GM18868 (cell line): ENCODE measurements around the gene CENPO.
"Not testable (repeated sequence)": the region's sequence is repeated elsewhere in the genome, so short reads cannot be mapped to it uniquely, and the experiment has no call there.

ENCODE experiments used
- ATAC-seq: cut with Tn5 transposase; IDR thresholded peaks from one replicate; pipeline ENCODE4 v1.9.1; 2021; ENCODE audit warnings: mild to moderate bottlenecking, moderate library complexity; ENCODE audit not compliant: unreplicated experiment

CENPO gene

GRCh38 chr2:24787532-24787931, 5.7 kb upstream of the CENPO start:
- ATAC-seq = no peak

GRCh38 chr2:24788816-24789215, 4.4 kb upstream of the CENPO start:
- ATAC-seq = no peak

GRCh38 chr2:24791452-24791851, 1.8 kb upstream of the CENPO start:
- ATAC-seq = no peak

- ATAC-seq = no peak
Measured at GRCh38 chr2:24792542-24792873, 717 bp upstream of the CENPO start.

GRCh38 chr2:24793761-24794435, 673 bp downstream of the CENPO start:
- no peak for ATAC-seq

- ATAC-seq = no peak
Measured at GRCh38 chr2:24797644-24798043, 4.4 kb downstream of the CENPO start.

- ATAC-seq = not testable (repeated sequence)
Measured at GRCh38 chr2:24800487-24800886, 7.3 kb downstream of the CENPO start.

- not testable (repeated sequence) for ATAC-seq
Measured at GRCh38 chr2:24805811-24806660, 12.8 kb downstream of the CENPO start.

- ATAC-seq = no peak
Measured at GRCh38 chr2:24806661-24807036, 13.4 kb downstream of the CENPO start.

- no peak for ATAC-seq
Measured at GRCh38 chr2:24809316-24810007, 16.2 kb downstream of the CENPO start.

GRCh38 chr2:24813691-24814137, 20.5 kb downstream of the CENPO start:
- no peak for ATAC-seq

- ATAC-seq = no peak
Measured at GRCh38 chr2:24814516-24814915, 21.3 kb downstream of the CENPO start.

GRCh38 chr2:24815171-24815570, 21.9 kb downstream of the CENPO start:
- ATAC-seq = no peak

GRCh38 chr2:24816404-24816803, 23.2 kb downstream of the CENPO start:
- ATAC-seq = no peak

- no peak for ATAC-seq
Measured at GRCh38 chr2:24816884-24817283, 23.7 kb downstream of the CENPO start.

GRCh38 chr2:24818721-24819167, 25.5 kb downstream of the CENPO start:
- ATAC-seq = no peak

GRCh38 chr2:24819442-24820174, 26.4 kb downstream of the CENPO start:
- no peak for ATAC-seq

- ATAC-seq = no peak
Measured at GRCh38 chr2:24820175-24820513, 26.9 kb downstream of the CENPO start.

GRCh38 chr2:24820598-24821432, 27.6 kb downstream of the CENPO start:
- ATAC-seq = no peak

- ATAC-seq = no peak
Measured at GRCh38 chr2:24821433-24821891, 28.2 kb downstream of the CENPO start.
